GM19468 (cell line): ENCODE results near the gene AGPAT1.
A peak's percentile ranks its signal among the peaks of the same experiment; 100 is the strongest.

Experiments used
- ATAC-seq: cut with Tn5 transposase; IDR thresholded peaks from one replicate; pipeline ENCODE4 v1.9.1; 2021; ENCODE audit warnings: mild to moderate bottlenecking, moderate library complexity, moderate number of reproducible peaks; ENCODE audit not compliant: unreplicated experiment; ENCODE audit errors: extremely low read depth

AGPAT1 gene

GRCh38 chr6:32127717-32128592 lies 47.9 kb downstream of the AGPAT1 start, which contains the start of gene ATF6B:
Gene ATF6B (minus strand): TSS chr6:32128246. CDS start chr6:32128207, 39 bp downstream.
- ATAC-seq: peak; percentile 81

- no peak for ATAC-seq
Observed at GRCh38 chr6:32127409-32127716, 48.5 kb downstream of the AGPAT1 start.

GRCh38 chr6:32126880-32127279 lies 49.0 kb downstream of the AGPAT1 start:
- ATAC-seq: no peak

- ATAC-seq: no peak
Observed at GRCh38 chr6:32123681-32124080, 52.2 kb downstream of the AGPAT1 start.

- no peak for ATAC-seq
Observed at GRCh38 chr6:32120573-32121059, 55.3 kb downstream of the AGPAT1 start.

GRCh38 chr6:32118782-32119628 lies 56.9 kb downstream of the AGPAT1 start:
- ATAC-seq: no peak
